Tibial artery (tissue), 4 donors: ENCODE data around the gene SLCO2A1.
A peak's percentile ranks its signal among the peaks of the same experiment; 100 is the strongest.

ENCODE experiments used
- DNase-seq, 2 donors: peaks; one replicate each; pipeline ENCODE4 v3.0.0-alpha.2; 2019
- H3K27ac ChIP-seq, 2 donors: fragments of 200-600 bp; sonication (generic) in 1 of 2; 1 replicate in 1 of 2; 2 replicates in 1 of 2; pipeline ENCODE4 v1.5.1; 2018 to 2019; ENCODE audit warnings: mild to moderate bottlenecking in 1 of 2
- H3K27me3 ChIP-seq, 2 donors: fragments of 200-600 bp; sonication (generic) in 1 of 2; one replicate each; pipeline versions ENCODE4 v1.5.1 to v1.6.0; 2016 to 2019
- H3K36me3 ChIP-seq, 3 donors: fragments of 200-600 bp; sonication (generic) in 2 of 3; one replicate each; pipeline ENCODE4 v1.5.1; 2016 to 2019; ENCODE audit warnings: mild to moderate bottlenecking in 2 of 3
- H3K4me1 ChIP-seq, 4 donors: fragments of 200-600 bp; sonication (generic) in 2 of 4; 1 replicate in 3 of 4; 2 replicates in 1 of 4; pipeline ENCODE4 v1.5.1; 2016 to 2019
- H3K4me3 ChIP-seq, 2 donors: fragments of 200-600 bp; sonication (generic) in 1 of 2; 1 replicate in 1 of 2; 2 replicates in 1 of 2; pipeline ENCODE4 v1.5.1; 2018 to 2019; ENCODE audit warnings: mild to moderate bottlenecking in 2 of 2
- H3K9me3 ChIP-seq, 3 donors: fragments of 200-600 bp; sonication (generic) in 1 of 3; one replicate each; pipeline ENCODE4 v1.5.1; 2016 to 2019
- CTCF ChIP-seq, 2 experiments: fragments of 200-600 bp in 1 of 2; fragments of 450-650 bp in 1 of 2; IDR thresholded peaks; one replicate each; pipeline ENCODE4 v1.5.1; 2017 to 2019; ENCODE audit warnings: antibody characterized with exemption in 2 of 2, mild to moderate bottlenecking in 1 of 2, moderate library complexity in 1 of 2
- intact Hi-C: fragments of 100-400 bp; cut with DNase I; formaldehyde crosslinking; loops from one replicate; pipeline ENCODE4 v1.15.0; 2023; ENCODE audit warnings: low total_unique reads

Gene SLCO2A1

GRCh38 chr3:133937756-133938601 lies 91.7 kb downstream of the SLCO2A1 start:
- peak in 1 of 2 donors; percentile 52 for DNase-seq
- Histone ChIP-seq H3K4me1 (peaks cover 0 to 33% (median 11%) of the 10 kb centered on the region in 4 donors), H3K36me3 (no peaks in the 10 kb centered on the region), H3K27me3 (no peaks in the 10 kb centered on the region), H3K4me3 (no peak overlapping the region), H3K27ac (no peak overlapping the region), H3K9me3 (no peaks in the 10 kb centered on the region)
- no peak for TF ChIP-seq CTCF (IDR thresholded peaks at IDR 0.05)
- intact Hi-C loops = no loop called here

DNA sequence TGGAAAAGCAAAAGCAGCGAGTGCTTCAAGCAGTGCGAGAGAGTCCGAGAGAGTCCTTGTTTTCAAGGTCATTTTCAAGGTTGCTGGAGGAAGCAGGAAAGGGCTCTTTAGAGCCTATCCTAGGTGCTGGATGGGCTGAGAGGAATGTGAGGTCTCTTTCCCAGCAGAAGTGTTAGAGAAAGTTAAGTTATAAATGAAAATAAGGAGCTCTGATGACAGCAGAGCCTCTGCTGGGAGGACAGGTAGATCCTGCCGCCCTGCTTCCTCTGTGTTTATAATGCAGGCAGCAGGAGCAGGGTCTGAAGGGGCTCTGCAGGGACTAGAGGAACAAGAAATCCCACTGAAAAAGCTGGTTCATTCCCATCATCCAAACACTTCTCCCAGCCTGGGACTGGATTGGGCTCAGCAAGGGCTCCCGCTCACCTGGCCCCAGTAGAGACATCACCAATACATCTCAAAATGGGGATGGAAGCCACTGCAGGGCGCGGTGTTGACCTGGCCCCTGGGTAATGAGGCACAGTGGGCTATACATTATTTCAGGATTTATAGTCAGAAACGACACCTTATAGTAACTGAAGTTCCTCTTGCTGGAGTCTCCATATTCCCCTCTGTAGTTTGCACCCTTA lies 92.6 kb downstream of the SLCO2A1 start:
- DNase-seq = peak in 1 of 2 donors; percentile 43
- TF ChIP-seq CTCF (IDR thresholded peaks at IDR 0.05) = no peak
- intact Hi-C loops = no loop called here
- no peaks in the 10 kb centered on the region for H3K27me3 ChIP-seq
- H3K4me3 ChIP-seq = no peak overlapping the region
- H3K27ac ChIP-seq = no peak overlapping the region
- H3K9me3 ChIP-seq = no peaks in the 10 kb centered on the region
- H3K36me3 ChIP-seq = no peaks in the 10 kb centered on the region
- peaks cover 0 to 25% (median 10%) of the 10 kb centered on the region in 4 donors for H3K4me1 ChIP-seq

DNA sequence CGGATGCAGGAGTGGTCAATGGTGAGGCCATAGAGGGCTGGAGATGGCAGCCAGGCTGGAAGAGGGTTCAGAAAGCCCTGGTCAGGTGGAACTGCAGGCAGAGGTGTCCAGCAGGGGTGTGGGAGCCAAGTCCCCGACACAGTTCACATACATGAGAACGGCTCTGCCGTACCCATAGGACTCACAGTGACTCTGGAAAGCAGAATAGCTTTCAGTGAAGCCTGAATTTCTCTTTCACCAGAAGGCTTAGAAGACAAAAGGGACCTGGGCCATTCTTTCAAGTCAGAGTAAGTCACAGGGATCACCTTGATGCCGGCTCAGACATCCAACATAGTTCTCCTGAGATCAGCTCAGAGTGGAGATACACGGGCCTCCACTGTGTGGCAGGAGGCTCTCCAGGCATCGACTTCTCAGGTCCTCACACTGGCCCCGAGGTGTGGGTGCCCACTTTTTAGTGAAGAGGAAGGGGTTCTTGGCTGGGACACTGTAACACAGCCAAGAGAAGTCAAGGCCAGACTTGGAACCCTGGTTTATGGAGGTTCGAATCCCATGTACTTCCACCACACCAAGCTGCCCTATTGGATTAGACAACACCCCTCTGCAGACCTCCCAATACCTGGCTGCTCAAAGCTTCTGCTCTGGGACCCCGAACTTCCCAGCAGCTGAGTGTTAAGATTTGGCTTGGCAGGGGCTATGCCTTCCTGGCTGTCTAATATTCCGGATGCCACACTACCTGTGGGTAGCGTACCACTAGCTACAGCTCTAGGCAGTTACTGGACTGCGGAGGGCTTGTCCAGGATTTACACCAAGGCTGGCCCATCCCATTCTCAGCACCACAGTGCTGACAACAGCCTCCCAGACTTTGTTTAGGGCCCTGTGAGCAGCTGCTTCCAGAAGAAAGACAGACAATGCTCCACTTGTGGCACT lies 93.6 kb downstream of the SLCO2A1 start:
- H3K27me3 ChIP-seq = no peaks in the 10 kb centered on the region
- no peaks in the 10 kb centered on the region for H3K36me3 ChIP-seq
- no peak overlapping the region for H3K27ac ChIP-seq
- no peak overlapping the region for H3K4me3 ChIP-seq
- intact Hi-C loops = no loop called here
- H3K9me3 ChIP-seq = no peaks in the 10 kb centered on the region
- no peak for TF ChIP-seq CTCF (IDR thresholded peaks at IDR 0.05)
- DNase-seq = peak in 1 of 2 donors; percentile 28
- peaks cover 0 to 16% (median 5%) of the 10 kb centered on the region in 4 donors for H3K4me1 ChIP-seq

GRCh38 chr3:133934996-133935842 lies 94.5 kb downstream of the SLCO2A1 start:
- H3K4me3 ChIP-seq = no peak overlapping the region
- H3K36me3 ChIP-seq = no peaks in the 10 kb centered on the region
- intact Hi-C loops = no loop called here
- no peaks in the 10 kb centered on the region for H3K9me3 ChIP-seq
- H3K27ac ChIP-seq = no peak overlapping the region
- no peak for TF ChIP-seq CTCF (IDR thresholded peaks at IDR 0.05)
- H3K27me3 ChIP-seq = no peaks in the 10 kb centered on the region
- peak in 1 of 2 donors; percentile 51 for DNase-seq
- peaks cover 0 to 14% (median 4%) of the 10 kb centered on the region in 4 donors for H3K4me1 ChIP-seq
